Left renal cortex interstitium (tissue), 4 donors: Measurements from ENCODE around the gene ZNF575. TPM values are rescaled to one million over a fixed set of nuclear protein-coding genes. Genes with fewer than 3 reads are reported as not detected.

Experiments used
- DNase-seq, 4 donors: peaks; one replicate each; pipeline ENCODE4 v3.0.0-alpha.2; 2013; ENCODE audit warnings: low read depth in 4 of 4, low spot score in 2 of 4, missing footprints in 1 of 4
- polyA plus RNA-seq, 4 donors: library from polyadenylated mRNA; unstranded; fragments of 120-200 nt; gene quantifications; one replicate each; pipeline ENCODE4 v1.2.1, GENCODE V29; 2013; ENCODE audit not compliant: insufficient read length in 4 of 4

ZNF575 gene
- 1 to 10 TPM; 1.9 to 3.4 (median 2.4) TPM for polyA plus RNA-seq

DNA sequence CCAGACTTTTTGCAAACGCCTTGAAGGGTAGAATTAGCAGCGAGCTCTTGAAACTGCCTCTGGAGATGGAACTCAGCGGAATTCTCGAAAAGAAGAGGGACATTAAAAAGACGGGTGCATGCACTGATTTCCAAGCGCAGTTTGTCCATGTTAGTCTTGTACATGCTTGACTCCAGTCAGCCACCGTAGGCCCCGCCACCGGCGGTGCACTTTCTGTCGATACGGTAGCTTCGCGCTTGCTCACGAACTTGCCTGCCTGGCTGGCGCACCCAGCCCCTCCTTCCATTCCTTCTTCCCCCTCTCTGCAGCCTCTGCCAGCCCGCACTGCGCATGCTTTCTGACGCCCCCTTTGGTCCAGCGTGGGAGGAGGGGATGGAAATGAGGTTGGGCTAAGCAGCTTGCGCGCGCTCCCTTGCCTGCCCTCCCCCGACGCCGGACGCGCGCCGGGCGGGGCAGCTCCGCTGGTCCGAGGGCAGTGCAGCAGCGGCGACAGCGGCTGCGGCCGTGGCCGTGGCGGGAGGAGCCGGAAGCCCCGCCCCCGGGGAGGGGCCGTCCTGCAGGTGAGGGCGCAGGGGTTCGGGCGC lies at the start of gene ZNF575:
TSS of gene ZNF575 (plus strand) at position 227 of the 584 bp plus-strand sequence. CDS start 1,235 bp downstream, outside the sequence.
- peak; percentile 84 to 96 (median 90) for DNase-seq

GRCh38 chr19:43483281-43483680 lies 49.7 kb upstream of the ZNF575 start:
- DNase-seq = no peak

- no peak for DNase-seq
Observed at GRCh38 chr19:43485951-43486350, 47.0 kb upstream of the ZNF575 start.

- no peak for DNase-seq
Observed at GRCh38 chr19:43486412-43486811, 46.6 kb upstream of the ZNF575 start.

- DNase-seq = no peak
Observed at GRCh38 chr19:43488179-43488578, 44.8 kb upstream of the ZNF575 start.

DNA sequence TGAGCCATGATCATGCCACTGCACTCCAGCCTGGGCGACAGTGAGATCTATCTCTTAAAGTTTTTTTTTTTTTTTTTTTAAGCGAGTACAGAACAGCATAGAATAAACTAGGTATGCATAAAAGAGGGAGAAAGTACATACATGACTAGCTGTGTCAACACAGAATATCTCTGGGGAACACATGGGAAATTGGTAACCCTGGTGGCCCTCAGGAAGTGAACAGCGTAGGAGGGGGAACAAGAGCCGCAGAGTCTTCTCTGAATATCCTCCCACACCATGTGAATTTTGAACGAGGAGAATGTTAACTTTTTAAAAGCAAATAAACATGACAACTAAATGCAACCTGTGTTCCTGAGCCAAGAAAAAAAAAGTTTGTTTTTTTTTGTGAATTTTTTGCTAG lies 43.7 kb upstream of the ZNF575 start:
- DNase-seq = no peak

DNA sequence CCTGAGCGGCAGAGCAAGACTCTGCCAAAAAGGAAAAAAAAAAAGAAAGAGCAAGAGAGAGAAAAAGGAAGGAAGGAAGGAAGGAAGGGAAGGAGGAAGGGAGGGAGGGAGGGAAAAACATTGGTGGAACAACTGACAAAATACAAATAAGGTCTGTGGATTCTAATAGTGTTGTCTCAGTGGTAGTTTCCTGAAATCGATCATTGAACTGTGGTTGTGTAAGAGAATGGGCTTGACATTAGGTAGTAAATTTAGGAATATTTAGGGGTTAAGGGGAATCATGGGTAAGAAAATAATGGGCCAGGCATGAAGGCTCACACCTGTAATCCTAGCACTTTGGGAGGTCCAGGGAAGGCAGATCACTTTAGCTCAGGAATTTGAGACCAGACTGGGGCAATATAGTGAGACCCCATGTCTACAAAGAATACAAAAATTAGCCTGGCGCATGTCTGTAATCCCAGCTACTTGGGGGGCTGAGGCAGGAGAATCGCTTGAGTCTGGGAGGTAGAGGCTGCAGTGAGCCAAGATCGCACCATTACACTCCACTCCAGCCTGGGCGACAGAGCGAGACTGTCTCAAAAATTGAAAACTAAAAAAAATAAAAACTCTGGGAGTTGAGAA lies 42.9 kb upstream of the ZNF575 start:
- DNase-seq = no peak

- no peak for DNase-seq
Observed at GRCh38 chr19:43490759-43491158, 42.2 kb upstream of the ZNF575 start.

DNA sequence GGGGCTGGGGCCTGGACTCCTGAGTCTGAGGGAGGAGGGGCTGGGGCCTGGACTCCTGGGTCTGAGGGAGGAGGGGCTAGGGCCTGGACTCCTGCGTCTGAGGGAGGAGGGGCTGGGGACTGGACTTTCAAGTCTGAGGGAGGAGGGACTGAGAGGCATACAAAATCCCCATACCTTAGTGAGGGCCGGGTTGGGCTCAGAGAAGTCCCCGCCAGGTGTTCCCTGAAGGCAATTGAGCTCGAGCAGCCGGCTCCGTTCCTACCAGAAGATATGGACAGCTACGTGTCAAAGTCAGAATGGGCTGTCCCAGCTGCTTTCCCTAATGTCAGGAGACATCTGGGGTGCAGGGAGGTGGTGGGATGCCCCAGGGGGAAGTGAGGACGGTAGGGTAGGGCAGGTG lies 37.9 kb upstream of the ZNF575 start:
- DNase-seq = no peak

DNA sequence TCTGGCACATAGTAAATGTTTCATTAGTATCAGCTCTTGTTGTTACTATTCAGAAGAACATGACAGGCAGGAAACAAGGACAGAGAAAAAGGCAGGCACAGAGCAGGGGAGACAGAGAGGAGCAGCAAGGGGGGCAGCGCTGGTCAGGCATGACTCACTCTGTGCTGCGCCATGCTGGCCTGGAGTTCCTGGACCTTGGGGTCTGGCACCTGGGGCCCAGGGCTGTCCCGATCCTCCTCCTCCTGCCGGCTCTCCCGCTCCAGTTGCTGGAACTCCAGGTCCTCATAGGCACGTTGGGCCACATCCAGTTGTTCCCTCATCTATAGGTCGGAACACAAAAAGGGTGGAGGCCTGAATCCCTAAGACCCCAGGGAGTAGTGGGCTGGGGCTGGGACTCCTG lies 36.0 kb upstream of the ZNF575 start:
- no peak for DNase-seq

- no peak for DNase-seq
Observed at GRCh38 chr19:43498233-43498842, 34.6 kb upstream of the ZNF575 start.

DNA sequence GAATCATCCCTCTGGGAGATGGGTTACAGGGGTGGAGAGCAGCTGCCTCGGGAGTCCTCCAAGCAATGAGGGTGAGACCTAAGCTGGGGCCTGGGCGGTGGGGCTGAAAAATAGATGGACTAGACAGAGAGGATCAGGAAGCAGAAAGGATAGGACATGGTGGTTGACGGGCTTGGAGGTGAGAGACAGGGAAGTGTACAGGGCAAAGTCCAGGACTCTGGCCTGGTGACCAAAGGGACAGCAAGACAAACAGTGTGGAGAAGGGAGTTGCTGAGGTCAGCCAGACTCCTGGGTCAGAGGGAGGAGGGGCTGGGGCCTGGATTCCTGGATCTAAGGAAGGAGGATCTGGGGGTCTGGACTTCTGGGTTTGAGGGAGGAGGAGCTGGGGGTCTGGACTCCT lies 33.9 kb upstream of the ZNF575 start:
- no peak for DNase-seq

GRCh38 chr19:43501661-43502418 lies 31.1 kb upstream of the ZNF575 start:
- DNase-seq = no peak

- DNase-seq = no peak
Observed at GRCh38 chr19:43502419-43502976, 30.5 kb upstream of the ZNF575 start.

GRCh38 chr19:43503501-43504425 lies 29.2 kb upstream of the ZNF575 start:
- peak in 3 of 4 donors; percentile 84 to 93 (median 87) for DNase-seq

GRCh38 chr19:43504426-43505185 lies 28.4 kb upstream of the ZNF575 start, which contains the start of gene PHLDB3:
Gene PHLDB3 (minus strand): TSS chr19:43504746. CDS start chr19:43504118, 628 bp downstream.
- no peak for DNase-seq

GRCh38 chr19:43505186-43505456 lies 27.9 kb upstream of the ZNF575 start:
- DNase-seq = no peak

DNA sequence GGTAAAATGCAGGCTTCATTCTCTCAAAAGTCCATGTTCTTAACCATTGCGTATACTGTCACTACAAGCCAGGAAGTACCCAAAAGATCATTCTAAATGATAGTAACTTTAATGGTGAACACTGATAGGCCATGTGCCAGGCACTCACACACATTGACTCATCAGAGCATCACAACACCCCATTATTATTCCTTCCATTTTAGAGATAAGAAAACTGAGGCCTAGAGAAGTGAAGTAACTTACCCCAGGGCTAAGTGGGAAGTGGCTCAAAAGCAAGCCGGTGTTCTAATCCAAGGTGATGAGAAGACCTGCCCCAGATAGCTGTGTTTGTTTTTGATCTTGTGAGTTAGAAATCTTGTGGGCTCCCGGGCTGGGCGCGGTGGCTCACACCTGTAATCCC lies 27.0 kb upstream of the ZNF575 start:
- DNase-seq = no peak

DNA sequence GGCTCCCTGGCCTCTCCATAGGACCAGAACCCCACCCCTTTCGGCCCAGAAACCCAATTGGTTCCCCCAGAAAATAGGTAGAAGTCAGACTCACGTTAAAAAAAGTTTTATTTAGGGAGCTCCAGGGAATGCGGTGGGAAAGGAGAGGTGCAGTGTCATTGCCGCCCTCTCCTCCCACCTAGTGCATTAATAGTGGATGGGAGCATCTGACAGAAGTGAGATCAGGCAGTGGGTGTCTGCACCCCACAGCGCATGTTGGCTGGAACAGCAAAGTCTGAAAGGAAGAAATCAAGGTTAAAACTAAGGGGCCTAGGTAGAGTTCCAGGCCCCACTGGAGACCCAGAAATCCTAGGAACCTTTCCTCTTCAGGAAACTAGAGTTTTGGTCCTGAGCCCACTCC lies 26.4 kb upstream of the ZNF575 start:
- DNase-seq = no peak
